GM18502 (cell line): ENCODE measurements around the gene CD48.

Source experiments
- ATAC-seq: cut with Tn5 transposase; IDR thresholded peaks from one replicate; pipeline ENCODE4 v1.9.1; 2021; ENCODE audit warnings: mild to moderate bottlenecking; ENCODE audit not compliant: unreplicated experiment, poor library complexity

The CD48 gene, protein sequence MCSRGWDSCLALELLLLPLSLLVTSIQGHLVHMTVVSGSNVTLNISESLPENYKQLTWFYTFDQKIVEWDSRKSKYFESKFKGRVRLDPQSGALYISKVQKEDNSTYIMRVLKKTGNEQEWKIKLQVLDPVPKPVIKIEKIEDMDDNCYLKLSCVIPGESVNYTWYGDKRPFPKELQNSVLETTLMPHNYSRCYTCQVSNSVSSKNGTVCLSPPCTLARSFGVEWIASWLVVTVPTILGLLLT

DNA sequence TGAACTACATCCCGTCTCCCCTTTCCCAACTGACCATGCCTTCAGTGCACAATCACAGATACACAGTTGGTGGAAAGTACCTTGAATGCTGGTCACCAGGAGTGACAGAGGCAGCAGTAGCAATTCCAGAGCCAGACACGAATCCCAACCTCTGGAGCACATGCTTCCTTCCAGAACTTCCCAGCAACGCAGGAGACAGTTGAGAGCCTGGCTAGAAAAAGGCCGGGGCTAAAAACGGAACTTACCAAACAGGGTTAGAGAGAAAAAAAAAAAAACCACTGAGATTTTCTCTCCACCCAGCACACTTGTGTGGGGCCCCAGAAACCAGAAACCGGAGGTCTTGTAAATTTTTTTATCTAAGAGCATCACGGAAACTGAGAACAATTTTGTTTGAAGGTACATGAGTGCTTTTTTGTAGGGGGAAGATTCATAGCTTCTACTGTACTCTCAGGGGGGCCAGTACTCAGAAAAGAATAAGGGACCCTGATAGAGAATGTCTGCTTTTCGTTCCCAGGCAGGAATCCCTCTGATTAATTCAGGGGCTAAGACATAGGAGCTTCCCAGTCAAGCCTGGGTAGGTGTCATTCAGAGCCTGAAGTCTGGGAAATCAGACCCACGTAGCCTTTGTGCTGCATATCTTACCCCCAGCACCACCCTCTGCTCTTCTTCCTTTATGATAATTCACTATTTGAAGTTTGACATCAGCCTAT lies at the start of gene CD48:
Gene CD48, minus strand, starts transcription at position 221 of the 710 bp plus-strand sequence. Its CDS starts 59 bp downstream, at position 162.
- peak; percentile 43 for ATAC-seq

DNA sequence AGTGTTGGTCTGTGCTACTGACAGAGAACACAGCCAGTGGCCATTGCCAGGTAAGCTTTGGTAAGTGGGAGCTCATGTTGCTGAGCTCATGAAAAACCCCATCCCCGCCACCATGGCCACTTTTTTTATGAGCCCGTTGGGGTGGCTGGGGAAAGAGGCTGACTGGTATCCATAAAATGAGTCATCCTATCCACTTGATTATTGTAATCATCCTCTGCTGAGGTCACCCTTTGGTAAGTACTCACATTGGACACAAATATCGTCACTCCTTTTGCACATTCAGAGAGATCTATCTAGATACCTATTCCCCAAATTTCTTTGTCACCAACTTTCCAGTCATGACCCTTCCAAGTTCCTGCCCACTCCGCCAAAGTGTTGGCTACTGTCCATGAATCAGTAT lies 49.4 kb upstream of the CD48 start:
- ATAC-seq = no peak

DNA sequence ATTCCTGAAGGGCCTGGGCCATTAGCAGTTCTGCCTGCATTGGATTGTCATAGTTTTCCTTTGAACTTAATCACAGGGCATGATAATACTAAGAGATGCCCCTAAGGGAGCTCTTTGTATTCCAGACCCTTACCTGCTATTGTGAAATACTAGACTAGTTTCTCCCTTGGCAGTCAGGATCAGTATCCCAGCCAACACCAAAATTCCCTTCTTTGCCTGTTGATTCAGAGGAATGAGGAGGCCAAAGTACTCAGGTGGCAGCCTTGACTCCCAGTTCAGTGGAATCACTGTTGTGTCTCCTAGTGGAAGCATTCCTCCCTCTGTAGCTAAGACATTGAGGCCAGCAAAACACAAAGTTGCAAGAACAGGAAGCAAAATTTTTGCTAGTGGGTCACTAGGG lies 48.1 kb upstream of the CD48 start:
- ATAC-seq = no peak

DNA sequence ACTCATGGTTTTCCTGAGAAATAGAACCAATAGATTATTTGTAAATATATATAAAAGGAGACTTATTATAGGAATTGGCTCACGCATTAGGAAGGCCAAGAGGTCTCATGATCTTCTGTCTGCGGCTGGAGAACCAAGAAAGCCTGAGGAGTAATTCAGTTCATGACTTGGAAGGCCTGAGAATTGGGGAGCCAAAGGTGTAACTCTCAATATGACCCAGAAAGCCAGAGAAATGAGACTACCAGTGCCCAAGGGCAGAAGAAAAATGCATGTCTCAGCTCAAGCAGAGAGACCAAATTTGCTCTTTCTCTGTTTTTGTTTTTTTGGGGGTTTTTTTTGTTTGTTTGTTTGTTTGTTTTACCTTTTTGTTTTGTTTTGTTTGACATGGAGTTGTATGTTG lies 46.9 kb upstream of the CD48 start:
- no peak for ATAC-seq

DNA sequence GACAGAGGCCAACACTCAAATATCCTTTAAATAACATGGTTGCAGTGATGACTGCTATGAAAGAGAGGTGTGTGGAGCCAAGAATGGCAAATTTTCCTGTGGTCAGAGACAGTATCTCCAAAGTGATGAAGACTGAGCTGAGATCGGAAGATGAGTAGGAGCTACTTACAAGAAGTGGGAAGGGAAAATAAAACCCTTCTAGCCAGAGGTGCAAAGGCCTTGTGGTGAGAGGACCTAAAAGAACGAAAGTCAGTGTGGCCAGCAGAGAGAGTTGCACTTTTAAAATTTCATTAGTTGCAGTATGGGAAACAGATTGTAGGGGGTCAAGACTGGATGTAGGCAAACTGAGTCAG lies 45.2 kb upstream of the CD48 start:
- no peak for ATAC-seq

DNA sequence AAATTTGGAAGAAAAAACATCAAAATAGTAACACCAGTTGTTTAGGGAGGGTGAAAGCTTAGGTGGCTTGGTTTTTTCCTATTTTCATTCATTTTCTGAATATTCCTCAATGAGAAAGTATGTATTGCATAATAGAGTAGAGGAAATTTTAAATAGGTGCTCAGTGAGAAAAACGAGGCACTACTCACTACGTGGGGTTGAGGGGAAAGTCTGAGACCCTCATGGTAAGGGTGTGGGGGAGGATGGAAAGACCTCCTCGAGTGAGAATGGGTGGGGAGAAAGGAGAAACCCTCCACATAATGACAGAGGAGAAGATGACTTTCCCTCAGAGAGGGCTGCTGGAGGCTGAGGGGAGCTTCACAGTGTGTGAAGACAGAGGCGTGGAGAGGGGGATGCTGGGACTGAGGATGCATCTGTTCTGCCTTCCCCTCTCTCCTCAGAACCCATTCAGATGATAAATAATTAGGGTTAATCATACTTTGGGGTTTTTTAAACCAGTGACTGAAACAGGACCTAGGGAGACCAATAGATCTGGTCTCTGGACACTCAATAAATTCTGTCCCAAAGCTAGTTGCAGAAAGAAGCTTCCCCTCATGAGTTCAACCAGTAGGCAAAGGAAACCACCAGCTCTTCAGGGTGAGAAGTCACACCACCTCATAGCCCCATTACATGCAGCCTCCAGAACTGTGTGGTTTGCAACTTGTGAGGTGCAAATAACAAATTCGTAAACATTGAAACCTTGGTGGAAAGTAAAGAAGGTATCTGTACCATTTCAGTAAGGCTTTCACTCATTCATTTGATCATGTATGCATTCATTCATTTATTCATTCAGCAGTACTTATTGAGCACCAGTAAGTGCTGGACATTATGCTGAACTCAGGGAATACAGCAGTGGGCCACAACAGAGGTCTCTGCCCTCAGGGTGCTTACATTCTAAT lies 44.6 kb upstream of the CD48 start:
- ATAC-seq = no peak

DNA sequence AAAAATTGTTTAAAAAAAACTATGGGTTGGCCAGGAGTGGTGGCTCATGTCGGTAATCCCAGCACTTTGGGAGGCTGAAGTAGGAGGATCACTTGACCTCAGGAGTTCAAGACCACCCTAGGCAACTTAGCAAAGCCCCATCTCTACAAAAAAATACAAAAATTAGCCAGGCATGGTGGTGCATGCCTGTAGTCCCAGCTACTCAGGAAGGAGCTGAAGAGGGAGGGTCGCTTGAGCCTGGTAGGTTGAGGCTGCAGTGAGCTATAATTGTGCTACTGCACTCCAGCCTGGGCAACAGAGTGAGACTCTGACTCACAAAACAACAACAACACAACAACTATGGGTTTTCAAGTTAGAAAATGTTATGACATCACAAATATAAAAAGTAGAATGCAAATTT lies 43.8 kb upstream of the CD48 start:
- ATAC-seq = no peak

DNA sequence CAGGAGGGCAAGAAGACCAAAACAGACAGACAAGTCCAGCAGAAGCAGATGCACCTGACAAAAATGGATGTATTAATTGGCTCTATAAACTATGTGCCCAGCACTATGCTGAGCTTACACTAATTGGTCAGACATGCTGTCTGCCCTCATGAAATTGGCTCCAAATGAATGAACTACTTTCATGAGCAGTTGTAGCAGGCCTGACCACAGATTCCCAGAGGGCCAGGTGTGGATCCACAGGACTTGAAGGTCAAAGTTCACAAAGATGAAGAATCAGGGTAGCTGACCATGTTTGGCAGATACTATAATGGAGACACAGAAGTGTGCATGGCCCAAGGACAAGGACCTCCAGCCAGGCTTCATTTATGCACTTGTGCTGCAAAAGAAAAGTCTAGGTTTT lies 42.0 kb upstream of the CD48 start:
- ATAC-seq = no peak

DNA sequence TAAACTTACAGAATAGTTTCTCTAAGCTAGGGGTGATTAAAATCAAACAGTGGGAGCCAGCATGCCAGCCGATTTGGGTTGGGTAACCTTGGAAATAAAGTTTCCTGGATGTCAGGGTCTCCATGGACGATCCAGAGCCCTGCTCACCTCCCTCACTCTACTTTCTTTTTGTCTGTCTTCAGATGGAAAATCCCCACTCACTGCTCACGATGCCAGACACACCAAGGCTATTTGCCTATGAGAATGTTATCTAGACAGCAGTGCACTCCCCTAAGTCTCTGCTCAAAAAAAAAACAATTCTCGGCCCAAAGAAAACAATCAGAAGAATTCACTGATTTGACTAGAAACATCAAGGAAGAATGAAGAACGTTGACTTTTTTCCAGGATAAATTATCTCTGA lies 41.3 kb upstream of the CD48 start:
- ATAC-seq = no peak

DNA sequence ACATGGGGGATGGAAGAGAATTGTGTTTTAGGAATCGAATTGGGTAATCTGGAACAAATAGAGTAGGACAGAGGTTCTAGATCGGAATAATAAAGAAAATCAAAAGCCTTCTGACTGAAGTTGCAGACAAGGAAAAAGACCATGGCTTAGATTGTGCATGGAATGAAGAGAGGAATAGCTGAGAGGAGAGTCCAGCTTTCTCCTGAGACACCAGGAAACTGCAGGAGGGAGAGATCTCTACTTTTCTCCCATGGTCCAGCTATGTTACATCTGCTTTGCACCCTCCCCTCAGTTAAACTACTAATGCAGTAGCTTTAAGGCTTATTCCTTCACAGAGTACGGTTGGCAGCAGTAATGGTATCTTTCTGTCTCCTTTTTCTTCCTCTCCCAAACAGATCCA lies 40.8 kb upstream of the CD48 start:
- no peak for ATAC-seq

DNA sequence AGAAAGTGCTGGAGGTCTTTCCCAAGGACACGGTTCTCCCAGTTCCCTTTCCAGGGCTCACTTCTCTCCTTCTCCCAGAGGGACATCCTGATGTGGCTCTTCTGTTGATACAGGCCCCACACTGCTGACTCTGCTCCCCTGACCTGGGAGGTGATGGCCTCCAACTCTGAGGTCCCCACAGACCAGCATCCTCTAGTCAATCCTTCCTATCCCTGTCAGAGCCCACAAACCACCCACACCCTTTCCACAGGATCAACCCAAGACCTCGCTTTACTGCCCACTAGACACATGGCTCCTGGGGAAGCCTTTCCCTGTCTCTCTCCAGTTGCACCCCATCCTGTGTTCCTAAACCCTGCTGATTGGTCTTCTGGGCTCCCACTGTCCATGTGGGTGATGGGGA lies 39.0 kb upstream of the CD48 start:
- no peak for ATAC-seq

DNA sequence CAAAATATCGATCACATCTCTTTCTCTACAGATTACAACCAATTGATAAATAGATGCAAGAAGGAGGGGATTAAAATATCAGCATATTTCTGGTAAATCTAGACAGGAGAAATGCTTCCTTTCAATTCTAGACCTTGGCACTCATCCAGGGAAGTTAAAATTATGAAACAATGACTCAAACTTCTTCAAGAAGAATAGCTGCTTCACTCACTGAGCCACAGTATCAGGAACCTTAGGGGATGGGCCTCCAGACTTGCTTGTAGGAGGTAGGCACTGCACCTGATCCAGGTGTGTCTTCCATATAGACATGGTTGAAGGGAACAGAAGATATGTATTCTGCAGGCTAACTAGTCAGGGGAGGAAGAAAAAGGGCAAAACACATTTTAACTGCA lies 37.3 kb upstream of the CD48 start:
- no peak for ATAC-seq

DNA sequence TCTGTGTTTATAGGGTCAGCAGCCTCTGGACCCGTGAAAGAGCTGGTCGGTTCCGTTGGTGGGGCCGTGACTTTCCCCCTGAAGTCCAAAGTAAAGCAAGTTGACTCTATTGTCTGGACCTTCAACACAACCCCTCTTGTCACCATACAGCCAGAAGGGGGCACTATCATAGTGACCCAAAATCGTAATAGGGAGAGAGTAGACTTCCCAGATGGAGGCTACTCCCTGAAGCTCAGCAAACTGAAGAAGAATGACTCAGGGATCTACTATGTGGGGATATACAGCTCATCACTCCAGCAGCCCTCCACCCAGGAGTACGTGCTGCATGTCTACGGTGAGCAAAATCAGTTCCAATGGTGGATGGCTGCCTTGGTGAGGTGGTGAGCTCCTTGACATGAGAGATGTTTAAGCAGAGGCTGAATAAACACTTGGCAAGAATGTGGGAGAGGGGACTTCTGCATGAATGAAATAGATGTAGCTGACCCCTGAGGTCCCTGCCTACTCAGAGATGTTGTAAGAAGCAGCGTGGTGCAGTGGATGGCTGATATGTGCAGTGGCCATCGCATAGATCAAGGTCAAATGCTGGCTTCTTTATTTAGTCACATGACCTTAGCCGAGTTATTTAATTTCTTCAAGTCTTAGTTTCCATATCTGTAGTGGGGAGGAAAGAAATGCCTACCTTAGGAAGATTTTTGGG lies 36.7 kb upstream of the CD48 start:
- no peak for ATAC-seq

DNA sequence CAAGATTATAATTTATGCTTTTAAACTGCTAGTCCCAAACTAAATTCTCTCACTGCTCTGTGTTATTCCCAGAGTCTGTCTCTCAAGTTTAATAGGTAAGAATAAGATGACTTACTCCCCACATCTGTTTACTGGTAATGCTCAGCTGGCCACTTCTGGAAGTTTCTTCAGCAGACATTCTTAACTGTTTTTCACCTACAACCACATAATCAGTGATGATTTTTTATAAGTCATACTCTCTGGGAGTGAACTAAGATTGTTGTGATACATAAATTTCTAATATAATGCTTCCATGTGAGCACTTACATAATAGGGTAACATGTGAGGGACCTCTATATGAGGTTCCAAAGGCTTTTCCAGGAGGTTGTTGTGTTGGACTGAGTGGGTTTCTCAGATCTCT lies 36.1 kb upstream of the CD48 start:
- no peak for ATAC-seq

DNA sequence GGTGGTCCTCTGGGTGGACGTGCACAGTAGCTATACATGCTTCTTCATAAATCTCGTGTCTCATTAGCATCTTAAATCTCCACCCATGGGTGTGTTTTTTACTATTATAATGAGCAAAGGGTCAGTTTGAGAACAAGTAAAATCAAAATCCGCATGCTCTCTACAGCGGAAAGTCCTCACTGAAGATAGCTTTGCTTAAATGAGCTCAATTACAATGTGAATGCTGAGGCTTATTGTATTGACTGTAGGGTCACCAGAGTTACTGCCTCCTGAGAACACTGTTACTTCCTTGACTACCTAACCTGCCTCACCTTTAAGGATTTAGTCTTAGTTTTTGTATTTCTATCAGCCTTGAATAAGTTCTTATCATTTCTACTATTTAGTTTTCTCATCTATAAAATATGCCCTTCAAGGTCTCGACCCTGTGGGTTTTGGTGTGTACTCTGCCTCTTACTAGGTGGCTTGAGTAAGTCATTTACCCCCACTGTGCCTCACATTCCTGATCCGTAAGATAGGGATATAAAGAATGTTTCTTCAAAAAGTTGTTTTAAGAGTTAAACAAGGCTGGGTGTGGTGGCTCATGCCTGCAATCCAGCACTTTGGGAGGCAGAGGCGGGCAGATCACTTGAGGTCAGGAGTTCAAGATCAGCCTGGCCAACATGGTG lies 35.3 kb upstream of the CD48 start:
- no peak for ATAC-seq

DNA sequence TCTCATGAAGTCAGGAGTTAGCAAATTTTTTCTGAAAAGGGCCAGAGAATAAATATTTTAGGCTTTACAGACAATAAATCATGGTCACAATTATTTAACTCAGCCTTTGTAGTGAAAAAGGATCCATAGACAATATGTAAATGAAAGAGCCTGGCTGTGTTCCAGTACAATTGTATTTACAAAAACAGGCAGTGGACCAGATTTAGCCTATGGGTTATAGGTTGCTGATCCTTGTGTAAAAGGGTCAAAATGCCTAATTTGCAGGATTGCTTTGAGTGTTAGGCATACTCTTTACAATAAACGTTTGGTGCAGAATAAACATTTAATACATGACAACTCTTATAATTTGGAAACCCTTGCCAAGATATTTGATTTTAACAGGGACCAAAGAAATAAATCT lies 33.9 kb upstream of the CD48 start:
- ATAC-seq = no peak

DNA sequence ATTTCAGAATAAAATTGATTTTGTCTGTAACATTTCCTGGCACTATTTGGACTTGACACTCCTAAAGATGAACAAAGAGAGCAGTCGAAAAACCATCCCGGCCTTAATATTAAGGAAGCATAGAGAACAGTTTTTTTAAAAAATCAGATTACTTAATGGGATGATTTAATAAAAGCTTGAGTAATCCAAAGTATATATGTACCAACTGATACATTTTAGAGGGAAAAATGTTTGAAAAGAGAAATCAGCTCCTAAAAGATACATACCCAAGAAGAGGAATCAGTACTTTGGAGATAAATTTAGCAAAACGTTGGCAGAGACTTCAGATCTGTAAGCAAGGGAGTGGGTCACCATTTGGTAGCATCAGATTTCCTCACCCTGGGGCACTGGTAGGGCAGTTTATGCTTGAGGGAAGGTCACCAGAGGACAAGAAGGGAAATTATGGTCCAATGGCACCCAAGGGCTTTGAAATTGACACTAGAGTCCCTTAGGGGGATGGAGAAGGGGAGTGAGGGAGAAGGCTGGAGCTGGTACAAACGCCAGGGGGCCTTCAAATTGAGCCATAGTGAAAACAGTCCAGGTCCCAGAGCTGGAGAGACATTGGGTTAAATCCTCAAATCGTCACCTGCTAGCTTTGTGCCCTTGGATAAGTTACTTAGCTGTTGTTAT lies 33.4 kb upstream of the CD48 start:
- ATAC-seq = no peak

DNA sequence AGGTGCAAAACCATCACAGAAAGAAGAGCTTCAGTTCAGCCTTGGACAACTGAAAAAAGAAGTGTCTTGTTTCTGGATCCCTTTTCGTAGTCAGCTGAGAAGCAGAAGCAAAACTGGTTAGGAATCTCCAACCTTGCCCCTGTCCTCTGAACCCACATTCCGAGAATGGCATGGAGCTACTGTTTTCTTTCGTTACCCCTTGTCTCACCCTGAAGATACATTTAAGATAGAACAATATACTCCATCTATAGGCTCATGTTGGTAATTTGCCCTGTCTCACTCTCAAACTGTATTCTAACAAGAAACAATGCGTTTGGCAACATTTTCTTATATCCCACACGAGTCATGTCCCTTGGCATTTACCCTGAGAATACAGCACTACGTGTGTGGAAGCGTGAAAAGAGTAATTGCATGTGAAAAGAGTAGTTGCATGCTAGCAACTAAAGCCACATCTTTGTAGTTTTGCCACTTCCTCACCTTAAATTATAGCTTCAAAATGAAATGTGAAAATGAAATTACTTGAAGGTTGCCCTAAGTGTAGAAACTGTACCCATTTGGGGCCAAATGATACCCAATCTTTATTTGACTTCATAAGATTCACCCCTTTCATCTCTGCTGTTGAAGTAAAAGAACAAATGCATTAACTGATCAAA lies 32.7 kb upstream of the CD48 start:
- no peak for ATAC-seq

DNA sequence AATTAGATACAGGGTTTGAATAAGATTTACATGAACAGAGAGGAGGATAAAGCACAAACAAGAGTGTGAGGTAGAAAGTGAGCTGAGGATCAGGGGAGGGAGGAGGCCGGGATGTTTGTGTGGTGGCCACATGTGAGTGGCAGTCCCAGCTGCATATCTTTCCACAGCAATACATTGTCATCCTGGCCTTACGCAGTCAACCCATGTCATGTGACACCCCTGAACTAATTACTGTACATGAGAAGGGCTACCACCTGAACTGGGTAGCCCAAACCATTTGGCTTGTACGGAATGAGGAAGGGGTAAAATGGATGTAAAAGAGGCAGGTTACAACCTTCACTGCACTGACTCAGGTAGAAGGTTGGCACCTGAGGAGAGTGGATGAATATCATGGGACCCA lies 31.6 kb upstream of the CD48 start:
- no peak for ATAC-seq
